ENCODE measurements around the gene ALG3. TPM values are rescaled to one million over a fixed set of nuclear protein-coding genes. Genes with fewer than 3 reads are reported as not detected.
"Not testable (repeated sequence)": the region's sequence is repeated elsewhere in the genome, so short reads cannot be mapped to it uniquely, and the experiment has no call there.

Gene ALG3
- total RNA-seq, 1 donor from 2014 or later, result 34.0 TPM

- intact Hi-C loops (cut with micrococcal nuclease), result no loop called here
- ATAC-seq (ENCODE audit: low read depth) (no peak), DNase-seq (no peak)
- H3K27ac Mint-ChIP-seq, result no peak overlapping the region
- TF ChIP-seq, protein P1, sequence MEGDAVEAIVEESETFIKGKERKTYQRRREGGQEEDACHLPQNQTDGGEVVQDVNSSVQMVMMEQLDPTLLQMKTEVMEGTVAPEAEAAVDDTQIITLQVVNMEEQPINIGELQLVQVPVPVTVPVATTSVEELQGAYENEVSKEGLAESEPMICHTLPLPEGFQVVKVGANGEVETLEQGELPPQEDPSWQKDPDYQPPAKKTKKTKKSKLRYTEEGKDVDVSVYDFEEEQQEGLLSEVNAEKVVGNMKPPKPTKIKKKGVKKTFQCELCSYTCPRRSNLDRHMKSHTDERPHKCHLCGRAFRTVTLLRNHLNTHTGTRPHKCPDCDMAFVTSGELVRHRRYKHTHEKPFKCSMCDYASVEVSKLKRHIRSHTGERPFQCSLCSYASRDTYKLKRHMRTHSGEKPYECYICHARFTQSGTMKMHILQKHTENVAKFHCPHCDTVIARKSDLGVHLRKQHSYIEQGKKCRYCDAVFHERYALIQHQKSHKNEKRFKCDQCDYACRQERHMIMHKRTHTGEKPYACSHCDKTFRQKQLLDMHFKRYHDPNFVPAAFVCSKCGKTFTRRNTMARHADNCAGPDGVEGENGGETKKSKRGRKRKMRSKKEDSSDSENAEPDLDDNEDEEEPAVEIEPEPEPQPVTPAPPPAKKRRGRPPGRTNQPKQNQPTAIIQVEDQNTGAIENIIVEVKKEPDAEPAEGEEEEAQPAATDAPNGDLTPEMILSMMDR (IDR thresholded peaks at IDR 0.05), result no peak
- peaks cover 16% of the 10 kb centered on the region for H3K27me3 Mint-ChIP-seq
- H3K36me3 Mint-ChIP-seq (ENCODE audit: low read depth), result no peaks in the 10 kb centered on the region
- H3K9me3 Mint-ChIP-seq, result no peaks in the 10 kb centered on the region
- H3K4me1 Mint-ChIP-seq, result no peaks in the 10 kb centered on the region
- POLR2A ChIA-PET, result no interaction called here
- CTCF ChIA-PET, result interaction anchor here (0.7 kb wide), 1 partner anchor 56 kb away, joined by 3 read pairs; no protein-coding TSS in a partner anchor
- H3K4me3 Mint-ChIP-seq, result no peak overlapping the region
Observed at GRCh38 chr3:184282941-184283340, 34.2 kb upstream of the ALG3 start.

GRCh38 chr3:184277366-184277765, 28.6 kb upstream of the ALG3 start:
- Mint-ChIP-seq H3K36me3 (ENCODE audit: low read depth) (no peaks in the 10 kb centered on the region), H3K9me3 (no peaks in the 10 kb centered on the region), H3K27ac (no peak overlapping the region), H3K27me3 (peaks cover 36% of the 10 kb centered on the region), H3K4me1 (peaks cover 3% of the 10 kb centered on the region), H3K4me3 (no peak overlapping the region)
- ChIA-PET CTCF (no interaction called here), POLR2A (interaction anchor here (0.5 kb wide), 1 partner anchor 237 kb away, joined by 5 read pairs; no protein-coding TSS in a partner anchor)
- ATAC-seq (ENCODE audit: low read depth), result no peak
- intact Hi-C loops (cut with micrococcal nuclease), result no loop called here
- DNase-seq, result no peak
- TF ChIP-seq, protein P1 (IDR thresholded peaks at IDR 0.05), result no peak

DNA sequence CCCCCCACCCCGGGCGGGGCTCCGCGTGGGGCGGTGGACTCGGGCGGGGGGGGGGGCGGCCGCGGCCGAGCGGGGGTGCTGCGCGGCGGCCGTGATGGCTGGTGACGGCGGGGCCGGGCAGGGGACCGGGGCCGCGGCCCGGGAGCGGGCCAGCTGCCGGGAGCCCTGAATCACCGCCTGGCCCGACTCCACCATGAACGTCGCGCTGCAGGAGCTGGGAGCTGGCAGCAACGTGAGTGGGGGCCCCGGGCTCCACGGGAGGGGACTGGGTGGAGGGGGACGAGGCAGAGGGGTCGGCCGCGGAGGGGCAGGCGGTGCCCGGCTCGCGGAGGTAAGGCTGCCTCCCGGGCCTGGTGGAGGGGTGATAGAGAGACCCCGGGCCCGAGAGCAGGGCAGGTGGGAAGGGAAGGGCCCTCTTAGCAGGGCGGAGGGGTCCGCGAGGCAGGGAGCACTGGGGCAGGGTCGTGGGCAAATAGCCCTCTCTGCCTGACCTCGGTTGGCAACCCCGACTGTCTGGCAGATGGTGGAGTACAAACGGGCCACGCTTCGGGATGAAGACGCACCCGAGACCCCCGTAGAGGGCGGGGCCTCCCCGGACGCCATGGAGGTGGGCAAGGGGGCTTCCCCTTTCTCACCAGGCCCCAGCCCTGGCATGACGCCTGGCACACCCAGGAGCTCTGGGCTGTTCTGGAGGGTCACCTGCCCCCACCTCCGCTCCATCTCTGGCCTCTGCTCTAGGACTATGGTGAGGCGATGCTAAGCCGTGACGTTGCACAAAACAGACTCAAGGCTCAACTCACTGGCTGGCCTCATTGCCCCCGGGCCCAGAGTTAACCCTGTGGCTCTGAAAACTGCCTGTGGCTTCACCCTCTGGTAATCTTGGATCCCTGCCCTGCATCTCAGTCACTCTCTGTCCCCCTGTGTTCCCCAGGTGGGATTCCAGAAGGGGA, 27.5 kb upstream of the ALG3 start, which contains the start of gene ECE2:
ECE2 (plus strand) TSS at position 62 of the 950 bp plus-strand sequence; CDS start at position 194, 132 bp downstream.
- ChIA-PET CTCF (no interaction called here), POLR2A (interaction anchor here (0.5 to 0.6 kb wide), 2 partner anchors 10 to 239 kb away, joined by 4 to 5 read pairs; no protein-coding TSS in a partner anchor)
- Mint-ChIP-seq H3K27ac (no peak within 1 kb of the TSS), H3K4me1 (peaks cover 3% of the 10 kb centered on the region), H3K4me3 (no peak within 1 kb of the TSS), H3K9me3 (no peaks in the 10 kb centered on the region), H3K27me3 (peaks cover 42% of the 10 kb centered on the region), H3K36me3 (ENCODE audit: low read depth) (no peaks in the 10 kb centered on the region)
- DNase-seq (no peak), ATAC-seq (ENCODE audit: low read depth) (no peak)
- intact Hi-C loops (cut with micrococcal nuclease), result no loop called here
- TF ChIP-seq, protein P1 (IDR thresholded peaks at IDR 0.05), result no peak

- Mint-ChIP-seq H3K27ac (no peak overlapping the region), H3K4me1 (peaks cover 3% of the 10 kb centered on the region), H3K27me3 (peaks cover 42% of the 10 kb centered on the region), H3K9me3 (no peaks in the 10 kb centered on the region), H3K36me3 (ENCODE audit: low read depth) (no peaks in the 10 kb centered on the region), H3K4me3 (no peak overlapping the region)
- ATAC-seq (ENCODE audit: low read depth), result no peak
- intact Hi-C loops (cut with micrococcal nuclease), result no loop called here
- CTCF ChIA-PET, result no interaction called here
- TF ChIP-seq, protein P1 (IDR thresholded peaks at IDR 0.05), result no peak
- POLR2A ChIA-PET, result no interaction called here
- DNase-seq, result no peak
Observed at GRCh38 chr3:184275381-184275701, 26.6 kb upstream of the ALG3 start.

DNA sequence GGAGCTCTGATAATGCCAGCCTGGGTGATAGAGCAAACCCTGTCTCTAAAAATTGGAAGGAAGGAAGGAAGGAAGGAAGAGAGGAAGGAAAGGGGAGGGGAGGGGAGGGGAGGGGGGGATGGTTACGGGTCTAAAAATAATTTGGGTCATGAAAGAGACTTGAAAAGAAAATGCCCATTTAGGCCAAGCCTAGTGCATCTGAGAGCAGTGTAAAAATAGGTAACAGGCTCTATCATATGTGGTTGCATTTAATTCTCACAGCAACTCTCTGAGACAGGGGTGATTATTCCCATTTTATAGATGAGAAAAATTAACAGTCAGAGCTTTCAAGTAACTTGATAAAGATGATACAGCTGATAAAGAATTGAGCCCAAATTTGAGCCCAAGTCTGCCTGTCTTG, 23.5 kb upstream of the ALG3 start:
- ChIA-PET POLR2A (no interaction called here), CTCF (no interaction called here)
- Mint-ChIP-seq H3K36me3 (ENCODE audit: low read depth) (no peaks in the 10 kb centered on the region), H3K27ac (no peak overlapping the region), H3K4me3 (no peak overlapping the region), H3K4me1 (peaks cover 3% of the 10 kb centered on the region), H3K9me3 (peaks cover 1% of the 10 kb centered on the region), H3K27me3 (peaks cover 35% of the 10 kb centered on the region)
- intact Hi-C loops (cut with micrococcal nuclease), result no loop called here
- ATAC-seq (ENCODE audit: low read depth) (no peak), DNase-seq (no peak)
- TF ChIP-seq, protein P1 (IDR thresholded peaks at IDR 0.05), result no peak

DNA sequence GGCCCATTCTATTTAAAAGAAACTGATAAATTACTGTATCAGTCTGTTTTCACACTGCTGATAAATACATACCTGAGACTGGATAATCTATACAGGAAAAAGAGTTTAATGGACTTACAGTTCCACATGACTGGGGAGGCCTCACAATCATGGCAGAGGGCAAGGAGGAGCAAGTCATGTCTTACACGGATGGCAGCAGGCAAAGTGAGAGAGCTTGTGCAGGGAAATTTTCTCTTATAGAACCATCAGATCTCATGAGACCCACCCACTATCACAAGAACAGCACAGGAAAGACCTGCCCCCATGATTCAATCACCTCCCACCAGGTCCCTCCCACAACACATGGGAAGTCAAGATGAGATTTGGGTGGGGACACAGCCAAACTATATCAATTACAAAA, 18.5 kb upstream of the ALG3 start:
- H3K9me3 Mint-ChIP-seq; ATAC-seq (ENCODE audit: low read depth); H3K4me1 Mint-ChIP-seq; intact Hi-C loops (cut with micrococcal nuclease); POLR2A ChIA-PET; H3K27ac Mint-ChIP-seq; DNase-seq; H3K36me3 Mint-ChIP-seq (ENCODE audit: low read depth); H3K4me3 Mint-ChIP-seq; CTCF ChIA-PET: not testable (repeated sequence)
- peaks cover 44% of the 10 kb centered on the region for H3K27me3 Mint-ChIP-seq

Data from activated B cell treated with CpG ODN at 0.5 μM for 24 hours (primary cell).